ENCODE results near the gene HDAC4. TPM values are rescaled to one million over a fixed set of nuclear protein-coding genes. Genes with fewer than 3 reads are reported as not detected.

The HDAC4 gene
- total and polyA plus RNA-seq, 9 donors = 7.0 to 74.0 (median 46.3) TPM

DNA sequence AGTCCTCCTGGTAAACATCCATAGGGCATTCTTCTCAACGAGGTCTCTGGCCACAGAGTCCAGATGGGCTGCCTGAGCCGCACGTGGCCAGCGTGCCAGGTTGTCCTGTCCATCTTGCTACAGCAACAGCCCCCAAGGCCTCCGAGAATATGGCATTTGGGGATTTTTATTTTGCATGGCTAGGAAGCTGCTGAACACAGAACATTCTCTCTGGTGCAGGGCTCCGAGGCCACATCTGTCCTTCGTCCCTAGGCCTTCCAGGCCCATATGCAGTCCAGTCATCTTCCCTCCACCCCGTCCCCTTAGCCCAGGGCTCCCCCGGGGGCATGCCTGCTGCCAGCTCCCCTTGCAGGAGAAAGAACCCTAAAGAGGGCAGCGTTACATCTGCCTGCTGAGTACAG, 2.3 kb downstream of the HDAC4 start:
- 75 to 80% (median 76%) methylated on average over 10 of the region's 10 CpGs for WGBS, 3 donors
- Histone ChIP-seq H3K4me1 (ENCODE audit: insufficient read depth) (peaks cover 2% of the 10 kb centered on the region), H3K27ac (no peak overlapping the region), H3K36me3 (no peaks in the 10 kb centered on the region), H3K9me3 (no peaks in the 10 kb centered on the region), H3K27me3 (no peaks in the 10 kb centered on the region), H3K4me3 (no peak overlapping the region)
- DNase-seq = no peak
- no peak for TF ChIP-seq EP300 (IDR thresholded peaks at IDR 0.05)
- TF ChIP-seq, protein P1, sequence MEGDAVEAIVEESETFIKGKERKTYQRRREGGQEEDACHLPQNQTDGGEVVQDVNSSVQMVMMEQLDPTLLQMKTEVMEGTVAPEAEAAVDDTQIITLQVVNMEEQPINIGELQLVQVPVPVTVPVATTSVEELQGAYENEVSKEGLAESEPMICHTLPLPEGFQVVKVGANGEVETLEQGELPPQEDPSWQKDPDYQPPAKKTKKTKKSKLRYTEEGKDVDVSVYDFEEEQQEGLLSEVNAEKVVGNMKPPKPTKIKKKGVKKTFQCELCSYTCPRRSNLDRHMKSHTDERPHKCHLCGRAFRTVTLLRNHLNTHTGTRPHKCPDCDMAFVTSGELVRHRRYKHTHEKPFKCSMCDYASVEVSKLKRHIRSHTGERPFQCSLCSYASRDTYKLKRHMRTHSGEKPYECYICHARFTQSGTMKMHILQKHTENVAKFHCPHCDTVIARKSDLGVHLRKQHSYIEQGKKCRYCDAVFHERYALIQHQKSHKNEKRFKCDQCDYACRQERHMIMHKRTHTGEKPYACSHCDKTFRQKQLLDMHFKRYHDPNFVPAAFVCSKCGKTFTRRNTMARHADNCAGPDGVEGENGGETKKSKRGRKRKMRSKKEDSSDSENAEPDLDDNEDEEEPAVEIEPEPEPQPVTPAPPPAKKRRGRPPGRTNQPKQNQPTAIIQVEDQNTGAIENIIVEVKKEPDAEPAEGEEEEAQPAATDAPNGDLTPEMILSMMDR (IDR thresholded peaks at IDR 0.05) = no peak
- no peak for TF ChIP-seq POLR2A (IDR thresholded peaks at IDR 0.05)
- intact Hi-C loops (cut with DNase I) = loop anchor here in 2 of 4 donors (10.0 kb wide), 3 partner anchors 64 to 174 kb away; no protein-coding TSS in a partner anchor

DNA sequence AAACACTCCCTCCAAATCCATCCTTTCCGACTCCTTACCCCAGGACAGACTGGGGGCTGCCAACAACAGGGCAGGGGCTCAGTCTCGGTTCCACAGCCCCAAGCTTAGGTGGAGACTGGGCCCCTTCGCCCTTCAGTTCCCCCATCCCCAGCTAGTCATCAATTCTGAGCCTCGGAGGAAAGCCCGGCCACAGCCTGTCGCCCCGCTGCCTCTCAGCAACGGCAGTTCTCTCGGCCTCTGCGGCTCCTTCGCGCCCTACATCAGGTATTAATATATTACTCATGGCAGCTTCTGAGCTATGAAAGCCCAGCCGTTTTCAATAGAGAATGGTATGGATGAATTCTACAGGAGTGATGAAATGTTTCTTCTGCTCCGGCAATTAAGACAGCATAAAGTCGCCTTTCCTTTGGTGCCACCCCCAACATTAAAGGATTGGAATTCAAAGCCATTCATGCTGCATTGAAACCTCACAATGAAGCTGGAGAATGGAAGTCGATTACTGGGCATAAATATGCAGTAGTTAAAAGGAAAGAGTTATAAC, 2.8 kb downstream of the HDAC4 start:
- H3K4me3 ChIP-seq = no peak overlapping the region
- H3K27me3 ChIP-seq = no peaks in the 10 kb centered on the region
- H3K9me3 ChIP-seq = no peaks in the 10 kb centered on the region
- H3K27ac ChIP-seq = no peak overlapping the region
- intact Hi-C loops (cut with DNase I) = loop anchor here in 2 of 4 donors (10.0 kb wide), 3 partner anchors 63 to 173 kb away; no protein-coding TSS in a partner anchor
- 91 to 94% (median 93%) methylated on average over 16 of the region's 16 CpGs for WGBS, 3 donors
- H3K4me1 ChIP-seq (ENCODE audit: insufficient read depth) = peaks cover 5% of the 10 kb centered on the region
- no peak for DNase-seq
- TF ChIP-seq, protein P1 (IDR thresholded peaks at IDR 0.05) = no peak
- TF ChIP-seq POLR2A (IDR thresholded peaks at IDR 0.05) (no peak), EP300 (IDR thresholded peaks at IDR 0.05) (no peak)
- no peaks in the 10 kb centered on the region for H3K36me3 ChIP-seq

DNA sequence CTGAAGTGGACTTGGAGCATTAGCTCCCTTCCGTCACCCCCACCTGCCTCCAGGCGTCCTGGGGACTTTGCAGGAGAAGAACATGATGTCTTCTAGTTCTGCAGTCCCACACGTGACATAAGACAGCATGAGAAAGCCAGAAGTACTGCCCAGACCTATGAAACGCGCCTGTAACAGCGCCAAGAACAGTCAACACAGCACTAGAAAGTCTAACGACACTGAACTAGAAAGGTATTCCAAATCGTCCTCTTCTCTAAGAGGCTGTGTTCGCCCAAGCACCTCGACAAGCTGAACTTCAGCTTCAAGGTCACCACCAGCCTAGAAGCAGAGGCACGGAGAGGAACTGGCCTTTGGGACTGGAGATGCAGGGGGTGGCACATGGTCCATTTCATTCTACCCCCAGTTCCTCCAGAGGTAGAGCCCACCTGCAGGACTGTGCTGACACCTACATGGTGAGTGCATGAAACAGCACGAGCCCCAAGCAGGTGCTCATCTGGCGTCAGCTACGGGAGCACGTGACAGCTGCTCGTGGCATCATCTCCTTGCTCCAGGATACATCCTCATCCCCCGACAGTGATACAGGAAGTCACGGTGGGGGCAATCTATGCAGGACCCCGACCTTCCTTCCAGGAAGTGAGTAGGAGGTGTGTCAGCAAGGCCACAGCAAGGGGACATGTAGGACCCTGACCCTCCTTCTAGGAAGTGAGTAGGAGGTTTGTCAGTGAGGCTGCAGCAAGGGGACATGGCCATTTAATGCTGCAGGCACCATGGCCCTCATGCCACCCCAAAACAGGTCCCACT, 3.7 kb downstream of the HDAC4 start:
- 77 to 85% (median 81%) methylated on average over 19 of the region's 19 CpGs for WGBS, 3 donors
- no peak for DNase-seq
- H3K4me1 ChIP-seq (ENCODE audit: insufficient read depth) = peaks cover 5% of the 10 kb centered on the region
- intact Hi-C loops (cut with DNase I) = loop anchor here in 2 of 4 donors (10.0 kb wide), 3 partner anchors 62 to 172 kb away; no protein-coding TSS in a partner anchor
- TF ChIP-seq, protein P1 (IDR thresholded peaks at IDR 0.05) = no peak
- no peak for TF ChIP-seq EP300 (IDR thresholded peaks at IDR 0.05)
- no peak for TF ChIP-seq POLR2A (IDR thresholded peaks at IDR 0.05)
- H3K27me3 ChIP-seq = no peaks in the 10 kb centered on the region
- no peak overlapping the region for H3K27ac ChIP-seq
- no peaks in the 10 kb centered on the region for H3K9me3 ChIP-seq
- H3K36me3 ChIP-seq = no peaks in the 10 kb centered on the region
- H3K4me3 ChIP-seq = no peak overlapping the region

DNA sequence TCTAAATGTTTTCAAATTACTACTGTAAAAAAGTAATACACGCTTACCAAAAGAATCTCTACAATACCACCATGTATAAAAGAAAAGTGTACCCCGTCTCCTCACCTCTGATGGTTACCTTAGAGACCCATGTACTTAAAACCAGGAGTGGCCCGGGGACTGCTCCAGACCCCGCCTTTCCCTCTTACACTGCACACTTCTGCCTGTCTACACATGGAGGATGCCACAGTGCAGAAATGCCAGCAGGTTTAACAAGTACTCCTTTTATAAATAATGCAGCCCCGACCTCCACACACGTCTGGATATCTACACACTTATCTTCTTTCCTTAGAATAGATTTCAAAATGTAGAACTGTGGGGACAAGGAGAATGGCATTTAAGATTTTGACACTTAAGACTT, 5.3 kb downstream of the HDAC4 start:
- Histone ChIP-seq H3K4me3 (no peak overlapping the region), H3K4me1 (ENCODE audit: insufficient read depth) (peaks cover 5% of the 10 kb centered on the region), H3K9me3 (no peaks in the 10 kb centered on the region), H3K27ac (no peak overlapping the region), H3K27me3 (no peaks in the 10 kb centered on the region), H3K36me3 (no peaks in the 10 kb centered on the region)
- TF ChIP-seq EP300 (IDR thresholded peaks at IDR 0.05) (no peak), POLR2A (IDR thresholded peaks at IDR 0.05) (no peak)
- TF ChIP-seq, protein P1 (IDR thresholded peaks at IDR 0.05) = no peak
- no peak for DNase-seq
- WGBS, 3 donors = 72 to 82% (median 80%) methylated on average over 6 of the region's 6 CpGs
- intact Hi-C loops (cut with DNase I) = loop anchor here in 2 of 4 donors (10.0 kb wide), 3 partner anchors 61 to 171 kb away; no protein-coding TSS in a partner anchor
